OCI-LY1 (cell line): ENCODE measurements around the gene PAX8.

Experiments used
- CTCF ChIP-seq: fragments of 200-600 bp; sonication (generic), shearing (Covaris generic); IDR thresholded peaks from 2 replicates; pipeline ENCODE4 v1.5.1; 2017; ENCODE audit warnings: mild to moderate bottlenecking, antibody characterized with exemption, low read length, moderate library complexity, mixed read lengths
- EZH2 ChIP-seq: fragments of 200-600 bp; sonication (generic), shearing (Covaris generic); IDR thresholded peaks from 2 replicates; pipeline ENCODE4 v1.8.0; 2017; ENCODE audit warnings: borderline replicate concordance, mixed run types, mild to moderate bottlenecking, antibody characterized with exemption, low read length, moderate library complexity, mixed read lengths

GRCh38 chr2:113176696-113177355, 101.9 kb downstream of the PAX8 start:
- no peak for TF ChIP-seq CTCF
- no peak for TF ChIP-seq EZH2
